MM.1S (cell line): Measurements from ENCODE around the gene ALLC.

Experiments used
- DNase-seq: peaks from one replicate; pipeline ENCODE4 v3.0.0-alpha.2; 2015
- H2AFZ ChIP-seq: fragments of 300-600 bp; sonication (generic); 2 replicates; pipeline ENCODE4 v1.6.0; 2016; ENCODE audit warnings: antibody characterized with exemption, low read length
- H3F3A ChIP-seq: fragments of 300-600 bp; sonication (generic); 2 replicates; pipeline ENCODE4 v1.6.1; 2016; ENCODE audit warnings: mild to moderate bottlenecking, antibody characterized with exemption, low read length, moderate library complexity, mixed read lengths; ENCODE audit not compliant: insufficient read depth
- H3K27ac ChIP-seq: fragments of 300-600 bp; sonication (generic); 2 replicates; pipeline ENCODE4 v1.5.1; 2016; ENCODE audit warnings: mild to moderate bottlenecking, low read length
- H3K27me3 ChIP-seq: fragments of 300-600 bp; sonication (generic); replicated peaks from 2 replicates; pipeline ENCODE4 v1.6.0; 2016; ENCODE audit warnings: low read length; ENCODE audit not compliant: insufficient read depth
- H3K36me3 ChIP-seq: fragments of 300-600 bp; sonication (generic); replicated peaks from 2 replicates; pipeline ENCODE4 v1.6.1; 2016; ENCODE audit warnings: mild to moderate bottlenecking, low read length, mixed read lengths; ENCODE audit not compliant: insufficient read depth
- H3K4me1 ChIP-seq: fragments of 300-600 bp; sonication (generic); 2 replicates; pipeline ENCODE4 v1.6.1; 2016; ENCODE audit warnings: low read length, mixed read lengths
- H3K4me2 ChIP-seq: fragments of 300-600 bp; sonication (generic); 2 replicates; pipeline ENCODE4 v1.6.0; 2016; ENCODE audit warnings: low read depth, low read length
- H3K4me3 ChIP-seq: fragments of 300-600 bp; sonication (generic); 2 replicates; pipeline ENCODE4 v1.5.1; 2016; ENCODE audit warnings: low read length, mixed read lengths
- H3K79me2 ChIP-seq: fragments of 300-600 bp; sonication (generic); 2 replicates; pipeline ENCODE4 v1.6.1; 2016; ENCODE audit warnings: mixed run types, low read length, mixed read lengths
- H3K9ac ChIP-seq: fragments of 300-600 bp; sonication (generic); 2 replicates; pipeline ENCODE4 v1.6.1; 2016; ENCODE audit warnings: low read length, mixed read lengths
- H3K9me2 ChIP-seq: fragments of 300-600 bp; sonication (generic); replicated peaks from 2 replicates; pipeline ENCODE4 v1.6.1; 2016; ENCODE audit warnings: mild to moderate bottlenecking, low read length, mixed read lengths; ENCODE audit not compliant: insufficient read depth
- H3K9me3 ChIP-seq: fragments of 300-600 bp; sonication (generic); replicated peaks from 2 replicates; pipeline ENCODE4 v1.6.1; 2016; ENCODE audit warnings: mild to moderate bottlenecking, low read length, mixed read lengths; ENCODE audit not compliant: insufficient read depth
- H4K20me1 ChIP-seq: fragments of 300-600 bp; sonication (generic); 2 replicates; pipeline ENCODE4 v1.6.1; 2016; ENCODE audit warnings: mild to moderate bottlenecking, low read length, moderate library complexity, mixed read lengths; ENCODE audit not compliant: insufficient read depth
- CTCF ChIP-seq: fragments of 300-600 bp; sonication (generic); IDR thresholded peaks from 2 replicates; pipeline ENCODE4 v1.5.1; 2016; ENCODE audit warnings: antibody characterized with exemption, low read length, mixed read lengths
- EZH2 ChIP-seq: fragments of 300-600 bp; sonication (generic); optimal IDR thresholded peaks from 2 replicates; pipeline ENCODE3; 2017; ENCODE audit warnings: low read depth, mild to moderate bottlenecking, antibody characterized with exemption, low read length, mixed read lengths
- EZH2phosphoT487 ChIP-seq: fragments of 300-600 bp; sonication (generic); IDR thresholded peaks from 2 replicates; pipeline ENCODE4 v1.6.1; 2018; ENCODE audit warnings: antibody characterized with exemption, low read length

The ALLC gene

GRCh38 chr2:3637692-3638455, 20.1 kb upstream of the ALLC start:
- Histone ChIP-seq H4K20me1 (no peaks in the 10 kb centered on the region), H3K9ac (no peak overlapping the region), H3K4me3 (no peak overlapping the region), H3K27me3 (no peaks in the 10 kb centered on the region), H3K9me3 (no peaks in the 10 kb centered on the region), H3K36me3 (no peaks in the 10 kb centered on the region), H3K4me2 (no peak overlapping the region), H3K9me2 (no peaks in the 10 kb centered on the region), H3K27ac (no peak overlapping the region), H3K79me2 (no peaks in the 10 kb centered on the region), H2AFZ (no peak overlapping the region), H3F3A (no peaks in the 10 kb centered on the region), H3K4me1 (no peaks in the 10 kb centered on the region)
- no peak for TF ChIP-seq EZH2
- no peak for TF ChIP-seq EZH2phosphoT487
- TF ChIP-seq CTCF = no peak
- no peak for DNase-seq

DNA sequence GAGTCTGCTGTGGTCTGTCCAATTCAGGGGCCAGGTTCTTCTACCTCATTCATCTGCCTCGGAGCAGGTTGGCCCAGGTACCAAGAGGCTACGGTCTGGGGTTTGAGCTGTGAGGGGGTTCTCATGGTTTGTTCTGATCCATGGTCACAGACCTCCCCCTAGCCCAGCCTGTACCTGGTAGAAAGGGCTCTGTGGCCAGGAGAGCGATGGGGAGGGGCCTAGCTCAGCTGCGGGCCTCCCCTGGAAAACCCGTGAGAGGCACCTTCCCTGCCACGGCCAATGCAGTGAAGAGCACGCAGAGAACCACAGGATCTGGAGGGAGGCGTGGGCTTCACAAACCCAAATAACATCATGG, 19.6 kb upstream of the ALLC start:
- Histone ChIP-seq H3K9ac (no peak overlapping the region), H3K4me1 (no peaks in the 10 kb centered on the region), H3K36me3 (no peaks in the 10 kb centered on the region), H2AFZ (no peak overlapping the region), H3K9me3 (no peaks in the 10 kb centered on the region), H3K27me3 (no peaks in the 10 kb centered on the region), H3K4me2 (no peak overlapping the region), H4K20me1 (no peaks in the 10 kb centered on the region), H3F3A (no peaks in the 10 kb centered on the region), H3K4me3 (no peak overlapping the region), H3K9me2 (no peaks in the 10 kb centered on the region), H3K79me2 (no peaks in the 10 kb centered on the region), H3K27ac (no peak overlapping the region)
- TF ChIP-seq EZH2phosphoT487 = no peak
- TF ChIP-seq EZH2 = no peak
- TF ChIP-seq CTCF = no peak
- DNase-seq = no peak

- H3K4me1 ChIP-seq = no peaks in the 10 kb centered on the region
- H3K36me3 ChIP-seq = no peaks in the 10 kb centered on the region
- H2AFZ ChIP-seq = no peak overlapping the region
- no peaks in the 10 kb centered on the region for H3K9me3 ChIP-seq
- no peaks in the 10 kb centered on the region for H3K9me2 ChIP-seq
- no peak overlapping the region for H3K4me2 ChIP-seq
- H3K27me3 ChIP-seq = no peaks in the 10 kb centered on the region
- no peak overlapping the region for H3K4me3 ChIP-seq
- H3F3A ChIP-seq = no peaks in the 10 kb centered on the region
- no peaks in the 10 kb centered on the region for H3K79me2 ChIP-seq
- DNase-seq = no peak
- no peaks in the 10 kb centered on the region for H4K20me1 ChIP-seq
- no peak overlapping the region for H3K27ac ChIP-seq
- H3K9ac ChIP-seq = no peak overlapping the region
- no peak for TF ChIP-seq CTCF
- no peak for TF ChIP-seq EZH2
Measured at GRCh38 chr2:3639015-3639630, 18.9 kb upstream of the ALLC start.
